H9 (cell line): ENCODE data around the gene FHIT. TPM values are rescaled to one million over a fixed set of nuclear protein-coding genes. Genes with fewer than 3 reads are reported as not detected.

Source experiments
- DNase-seq: peaks from one replicate; pipeline ENCODE4 v3.0.0-alpha.2; 2017
- H2AFZ ChIP-seq: one replicate; pipeline ENCODE4 v1.6.1; 2013; ENCODE audit warnings: mild to moderate bottlenecking, low read length, control low read depth, moderate library complexity
- H2AK5ac ChIP-seq: 2 replicates; pipeline ENCODE4 v1.6.1; 2013; ENCODE audit warnings: low read length, control low read depth, mixed read lengths; ENCODE audit not compliant: insufficient read length
- H2BK120ac ChIP-seq: one replicate; pipeline ENCODE4 v1.6.1; 2013; ENCODE audit warnings: low read depth, mild to moderate bottlenecking, low read length, control low read depth, inconsistent platforms; ENCODE audit not compliant: poor library complexity, severe bottlenecking
- H2BK12ac ChIP-seq: 2 replicates; pipeline ENCODE4 v1.6.1; 2013; ENCODE audit warnings: low read length, control low read depth, mixed read lengths, low read depth; ENCODE audit not compliant: insufficient read length
- H2BK15ac ChIP-seq: 2 replicates; pipeline ENCODE4 v1.6.1; 2013; ENCODE audit warnings: low read depth, low read length, control low read depth
- H2BK20ac ChIP-seq: one replicate; pipeline ENCODE4 v1.6.1; 2013; ENCODE audit warnings: low read depth, mild to moderate bottlenecking, low read length, control low read depth, inconsistent platforms; ENCODE audit not compliant: poor library complexity, severe bottlenecking
- H2BK5ac ChIP-seq: 2 replicates; pipeline ENCODE4 v1.6.1; 2013; ENCODE audit warnings: low read length, control low read depth, mixed read lengths; ENCODE audit not compliant: insufficient read length
- H3K14ac ChIP-seq: 2 replicates; pipeline ENCODE4 v1.6.1; 2013; ENCODE audit warnings: low read length, control low read depth; ENCODE audit not compliant: insufficient read depth
- H3K18ac ChIP-seq: 2 replicates; pipeline ENCODE4 v1.6.1; 2013; ENCODE audit warnings: low read depth, mild to moderate bottlenecking, mixed read lengths, low read length, control low read depth; ENCODE audit not compliant: insufficient read length
- H3K23ac ChIP-seq: 2 replicates; pipeline ENCODE4 v1.6.1; 2013; ENCODE audit warnings: low read length, control low read depth, mixed read lengths, low read depth; ENCODE audit not compliant: insufficient read length
- H3K23me2 ChIP-seq: 2 replicates; pipeline ENCODE4 v1.6.1; 2013; ENCODE audit warnings: low read depth, mild to moderate bottlenecking, mixed read lengths, low read length, control low read depth; ENCODE audit not compliant: insufficient read length, poor library complexity, severe bottlenecking
- H3K27ac ChIP-seq: 2 replicates; pipeline ENCODE4 v1.5.1; 2013; ENCODE audit warnings: low read length, control low read depth, mixed read lengths, low read depth; ENCODE audit not compliant: insufficient read length
- H3K27me3 ChIP-seq: 2 replicates; pipeline ENCODE4 v1.6.1; 2013; ENCODE audit warnings: low read length, control low read depth, inconsistent platforms; ENCODE audit not compliant: insufficient read depth
- H3K4ac ChIP-seq: 2 replicates; pipeline ENCODE4 v1.6.1; 2013; ENCODE audit warnings: low read depth, mild to moderate bottlenecking, control low read depth, inconsistent platforms, low read length, moderate library complexity
- H3K4me1 ChIP-seq: 2 replicates; pipeline ENCODE4 v1.6.1; 2013; ENCODE audit warnings: low read length, control low read depth, inconsistent platforms; ENCODE audit not compliant: insufficient read depth
- H3K4me2 ChIP-seq: 2 replicates; pipeline ENCODE4 v1.6.1; 2013; ENCODE audit warnings: low read length, control low read depth, mixed read lengths; ENCODE audit not compliant: insufficient read length, insufficient read depth
- H3K56ac ChIP-seq: 2 replicates; pipeline ENCODE4 v1.6.1; 2013; ENCODE audit warnings: low read depth, mild to moderate bottlenecking, mixed read lengths, low read length, control low read depth; ENCODE audit not compliant: insufficient read length
- H3K79me1 ChIP-seq: 2 replicates; pipeline ENCODE4 v1.6.1; 2013; ENCODE audit warnings: low read depth, mild to moderate bottlenecking, moderate library complexity, low read length, control low read depth, inconsistent platforms; ENCODE audit not compliant: insufficient read depth, poor library complexity, severe bottlenecking
- H3K79me2 ChIP-seq: 2 replicates; pipeline ENCODE4 v1.6.1; 2013; ENCODE audit warnings: low read length, control low read depth, inconsistent platforms; ENCODE audit not compliant: insufficient read depth
- H3K9ac ChIP-seq: 2 replicates; pipeline ENCODE4 v1.6.1; 2013; ENCODE audit warnings: low read length, control low read depth, mixed read lengths; ENCODE audit not compliant: insufficient read length; ENCODE audit errors: extremely low read depth
- H3K9me3 ChIP-seq: one replicate; pipeline ENCODE4 v1.6.1; 2013; ENCODE audit warnings: low read depth, low read length, inconsistent platforms; ENCODE audit not compliant: control insufficient read depth
- H3T11ph ChIP-seq: one replicate; pipeline ENCODE4 v1.6.1; 2013; ENCODE audit warnings: mild to moderate bottlenecking, low read length, control low read depth, inconsistent platforms
- H4K20me1 ChIP-seq: one replicate; pipeline ENCODE4 v1.6.1; 2013; ENCODE audit not compliant: control insufficient read depth, insufficient read length, insufficient read depth
- H4K5ac ChIP-seq: 2 replicates; pipeline ENCODE4 v1.6.1; 2013; ENCODE audit warnings: low read depth, mild to moderate bottlenecking, mixed read lengths, low read length, control low read depth; ENCODE audit not compliant: insufficient read length
- H4K8ac ChIP-seq: replicated peaks from 2 replicates; pipeline ENCODE4 v1.6.1; 2013; ENCODE audit warnings: low read length, control low read depth, mixed read lengths, low read depth; ENCODE audit not compliant: insufficient read length
- H4K91ac ChIP-seq: 2 replicates; pipeline ENCODE4 v1.6.1; 2013; ENCODE audit warnings: low read depth, mild to moderate bottlenecking, moderate library complexity, mixed read lengths, low read length, control low read depth; ENCODE audit not compliant: insufficient read length
- H3K27ac Mint-ChIP-seq, 3 experiments: 2 replicates in 2 of 3; 3 replicates in 1 of 3; pipeline ENCODE4 v1.8.0; 2020 to 2021; ENCODE audit warnings: mixed read lengths in 3 of 3, mild to moderate bottlenecking in 1 of 3, moderate library complexity in 1 of 3
- H3K27me3 Mint-ChIP-seq: 2 replicates; pipeline ENCODE4 v1.8.0; 2021; ENCODE audit warnings: low read depth, mild to moderate bottlenecking, moderate library complexity, mixed read lengths
- H3K36me3 Mint-ChIP-seq, 3 experiments: 2 replicates in 2 of 3; 3 replicates in 1 of 3; pipeline ENCODE4 v1.8.0; 2020 to 2021; ENCODE audit warnings: low read depth in 3 of 3, mixed read lengths in 3 of 3; ENCODE audit not compliant: insufficient read depth in 1 of 3
- H3K4me1 Mint-ChIP-seq, 2 experiments: 2 replicates each; pipeline ENCODE4 v1.8.0; 2020; ENCODE audit warnings: mixed read lengths in 2 of 2
- H3K4me3 Mint-ChIP-seq, 2 experiments: 2 replicates in 1 of 2; 3 replicates in 1 of 2; pipeline ENCODE4 v1.8.0; 2020 to 2021; ENCODE audit warnings: mild to moderate bottlenecking in 2 of 2, mixed read lengths in 2 of 2, moderate library complexity in 1 of 2
- H3K9me3 Mint-ChIP-seq, 2 experiments: 2 replicates in 1 of 2; 3 replicates in 1 of 2; pipeline ENCODE4 v1.8.0; 2020; ENCODE audit warnings: mild to moderate bottlenecking in 2 of 2, mixed read lengths in 2 of 2, moderate library complexity in 1 of 2
- WGBS: extraction: QIAGEN DNeasy Blood & Tissue Kit; methylation state at CpG from one replicate; pipeline ENCODE4 v1.1.7; 2013; ENCODE audit warnings: missing lambda C conversion rate, low lambda C conversion rate, mixed read lengths; ENCODE audit not compliant: insufficient read length; ENCODE audit errors: extremely low coverage; 5-methylcytosine and 5-hydroxymethylcytosine counted together
- total RNA-seq: library from RNA; stranded (reverse); gene quantifications from 2 replicates; pipeline ENCODE4 v1.2.1, GENCODE V29; 2021
- TF ChIP-seq, protein P1 (sequence below): fragments of 200-600 bp; sonication (generic); conservative IDR thresholded peaks from 3 replicates; pipeline ENCODE4 v1.8.0; 2021; ENCODE audit warnings: antibody characterized with exemption, mild to moderate bottlenecking

Gene FHIT
- total RNA-seq, 1 experiment from 2014 or later: 3.0 TPM

DNA sequence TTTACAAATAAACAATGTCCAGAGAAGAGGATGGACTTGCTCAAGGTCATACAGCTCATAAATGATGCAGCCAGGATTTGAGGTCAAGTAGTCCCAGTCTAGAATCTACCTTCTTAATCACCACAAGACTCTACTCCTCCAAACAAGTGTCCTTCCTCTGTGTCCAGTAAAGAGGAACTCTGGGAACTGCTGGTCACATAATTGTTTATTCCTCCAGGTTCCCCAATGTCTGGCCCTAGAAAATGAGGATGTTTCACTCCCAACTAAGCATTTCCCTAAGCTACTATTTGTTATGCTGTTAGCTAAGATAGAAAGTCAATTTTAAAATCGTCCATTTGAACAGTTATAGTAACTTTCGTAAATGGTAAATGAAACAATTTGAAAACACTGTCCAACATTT lies 192.4 kb downstream of the FHIT start:
- no peak overlapping the region for H4K8ac ChIP-seq
- no peak overlapping the region for H3K18ac ChIP-seq
- no peak overlapping the region for H2BK20ac ChIP-seq
- no peak overlapping the region for H3K14ac ChIP-seq
- no CpG with 5 or more reads among the region's 2 CpGs for WGBS
- H2AK5ac ChIP-seq: no peak overlapping the region
- no peak overlapping the region for H4K91ac ChIP-seq
- Mint-ChIP-seq H3K4me1 (peaks cover 14 to 15% of the 10 kb centered on the region in 2 experiments), H3K27me3 (peaks cover 2% of the 10 kb centered on the region; the same call in 1 of the 2 replicates), H3K9me3 (no peaks in the 10 kb centered on the region; a peak in 1 of 5 replicates), H3K36me3 (no peaks in the 10 kb centered on the region), H3K4me3 (no peak overlapping the region), H3K27ac (no peak overlapping the region)
- H3K4me2 ChIP-seq: no peak overlapping the region
- no peaks in the 10 kb centered on the region for H4K20me1 ChIP-seq
- no peak overlapping the region for H2BK12ac ChIP-seq
- no peak overlapping the region for H2AFZ ChIP-seq
- no peaks in the 10 kb centered on the region for H3K79me2 ChIP-seq
- H3K56ac ChIP-seq: no peak overlapping the region
- H3K27me3 ChIP-seq: no peaks in the 10 kb centered on the region
- no peaks in the 10 kb centered on the region for H3K79me1 ChIP-seq
- no peak overlapping the region for H3K23ac ChIP-seq
- H3K23me2 ChIP-seq: no peaks in the 10 kb centered on the region
- H4K5ac ChIP-seq: no peak overlapping the region
- no peak for DNase-seq
- H3K27ac ChIP-seq: no peak overlapping the region
- no peak overlapping the region for H3T11ph ChIP-seq
- H2BK120ac ChIP-seq: no peak overlapping the region
- no peak overlapping the region for H2BK5ac ChIP-seq
- no peaks in the 10 kb centered on the region for H3K4me1 ChIP-seq
- H3K9ac ChIP-seq: no peak overlapping the region
- no peak overlapping the region for H2BK15ac ChIP-seq
- H3K9me3 ChIP-seq: no peaks in the 10 kb centered on the region
- TF ChIP-seq, protein P1, sequence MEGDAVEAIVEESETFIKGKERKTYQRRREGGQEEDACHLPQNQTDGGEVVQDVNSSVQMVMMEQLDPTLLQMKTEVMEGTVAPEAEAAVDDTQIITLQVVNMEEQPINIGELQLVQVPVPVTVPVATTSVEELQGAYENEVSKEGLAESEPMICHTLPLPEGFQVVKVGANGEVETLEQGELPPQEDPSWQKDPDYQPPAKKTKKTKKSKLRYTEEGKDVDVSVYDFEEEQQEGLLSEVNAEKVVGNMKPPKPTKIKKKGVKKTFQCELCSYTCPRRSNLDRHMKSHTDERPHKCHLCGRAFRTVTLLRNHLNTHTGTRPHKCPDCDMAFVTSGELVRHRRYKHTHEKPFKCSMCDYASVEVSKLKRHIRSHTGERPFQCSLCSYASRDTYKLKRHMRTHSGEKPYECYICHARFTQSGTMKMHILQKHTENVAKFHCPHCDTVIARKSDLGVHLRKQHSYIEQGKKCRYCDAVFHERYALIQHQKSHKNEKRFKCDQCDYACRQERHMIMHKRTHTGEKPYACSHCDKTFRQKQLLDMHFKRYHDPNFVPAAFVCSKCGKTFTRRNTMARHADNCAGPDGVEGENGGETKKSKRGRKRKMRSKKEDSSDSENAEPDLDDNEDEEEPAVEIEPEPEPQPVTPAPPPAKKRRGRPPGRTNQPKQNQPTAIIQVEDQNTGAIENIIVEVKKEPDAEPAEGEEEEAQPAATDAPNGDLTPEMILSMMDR: no peak
- H3K4ac ChIP-seq: no peak overlapping the region
